Caco-2 (cell line): Measurements from ENCODE around the gene DGKE. TPM values are rescaled to one million over a fixed set of nuclear protein-coding genes. Genes with fewer than 3 reads are reported as not detected.

Source experiments
- BruUV-seq: library from RNA; stranded (reverse); fragments of 400-500 nt; replicated peaks from 2 replicates; lab custom pipeline; 2021; lab: Mats Ljungman, UMichigan
- CTCF ChIA-PET: fragments of 300-600 bp; sonication (Branson Sonifier 250); formaldehyde crosslinking; loops from one replicate; lab custom pipeline; 2022; ENCODE audit warnings: antibody characterized with exemption; lab: Charles Lee
- POLR2A ChIA-PET: fragments of 300-600 bp; sonication (Branson Sonifier 250); formaldehyde crosslinking; loops from one replicate; lab custom pipeline; 2022; ENCODE audit warnings: antibody characterized with exemption; lab: Charles Lee
- DNase-seq, 2 experiments: peaks; one replicate each; pipeline versions ENCODE4 v3.0.0 to v3.0.0-alpha.2; 2020 to 2022
- H3K27me3 ChIP-seq: replicated peaks from 2 replicates; pipeline ENCODE4 v1.6.0; 2011; ENCODE audit warnings: low read length; ENCODE audit not compliant: control insufficient read depth, insufficient read depth
- H3K36me3 ChIP-seq: 2 replicates; pipeline ENCODE4 v1.5.1; 2011; ENCODE audit warnings: low read length; ENCODE audit not compliant: control insufficient read depth, insufficient read depth
- H3K4me1 ChIP-seq: fragments of 250-450 bp; sonication (Bioruptor Pico); 2 replicates; pipeline ENCODE4 v1.5.1; 2020; ENCODE audit warnings: mild to moderate bottlenecking
- H3K4me3 ChIP-seq: 2 replicates; pipeline ENCODE4 v1.5.1; 2011; ENCODE audit warnings: low read depth, mild to moderate bottlenecking, control low read depth, low read length
- H3K9me3 ChIP-seq: fragments of 250-450 bp; sonication (Bioruptor Pico); 2 replicates; pipeline ENCODE4 v1.5.1; 2020; ENCODE audit warnings: mild to moderate bottlenecking, moderate library complexity
- H3K27ac Mint-ChIP-seq: one replicate; pipeline ENCODE4 v1.8.0; 2022; ENCODE audit warnings: mixed read lengths; ENCODE audit not compliant: unreplicated experiment
- H3K27me3 Mint-ChIP-seq: one replicate; pipeline ENCODE4 v1.8.0; 2022; ENCODE audit warnings: mixed read lengths; ENCODE audit not compliant: insufficient read depth, unreplicated experiment
- H3K36me3 Mint-ChIP-seq: one replicate; pipeline ENCODE4 v1.8.0; 2022; ENCODE audit warnings: mild to moderate bottlenecking, mixed read lengths; ENCODE audit not compliant: insufficient read depth, unreplicated experiment
- H3K4me1 Mint-ChIP-seq: one replicate; pipeline ENCODE4 v1.8.0; 2022; ENCODE audit warnings: low read depth, mixed read lengths; ENCODE audit not compliant: unreplicated experiment
- H3K4me3 Mint-ChIP-seq: one replicate; pipeline ENCODE4 v1.8.0; 2022; ENCODE audit warnings: mild to moderate bottlenecking, moderate library complexity, mixed read lengths; ENCODE audit not compliant: unreplicated experiment
- H3K9me3 Mint-ChIP-seq: one replicate; pipeline ENCODE4 v1.8.0; 2022; ENCODE audit warnings: mixed read lengths; ENCODE audit not compliant: unreplicated experiment
- intact Hi-C: fragments of 100-400 bp; cut with micrococcal nuclease; formaldehyde crosslinking; loops from one replicate; pipeline ENCODE4 v1.10.0; 2022; ENCODE audit not compliant: unreplicated experiment
- total RNA-seq: library from RNA; stranded (reverse); gene quantifications from 2 replicates; pipeline ENCODE4 v1.2.3, GENCODE V29; 2022
- TF ChIP-seq, protein P1 (sequence below), 2 experiments: fragments of 200-600 bp in 1 of 2; IDR thresholded peaks; 1 replicate in 1 of 2; 2 replicates in 1 of 2; pipeline versions ENCODE4 v1.5.1 to v1.8.0; 2011 to 2022; ENCODE audit warnings: antibody characterized with exemption in 1 of 2, control low read depth in 1 of 2, inconsistent platforms in 1 of 2, low read depth in 1 of 2, low read length in 1 of 2, mild to moderate bottlenecking in 1 of 2, moderate library complexity in 1 of 2; ENCODE audit not compliant: insufficient read depth in 1 of 2, severe bottlenecking in 1 of 2, unreplicated experiment in 1 of 2

The DGKE gene
- total RNA-seq, 1 experiment from 2014 or later, result 15.5 TPM

DNA sequence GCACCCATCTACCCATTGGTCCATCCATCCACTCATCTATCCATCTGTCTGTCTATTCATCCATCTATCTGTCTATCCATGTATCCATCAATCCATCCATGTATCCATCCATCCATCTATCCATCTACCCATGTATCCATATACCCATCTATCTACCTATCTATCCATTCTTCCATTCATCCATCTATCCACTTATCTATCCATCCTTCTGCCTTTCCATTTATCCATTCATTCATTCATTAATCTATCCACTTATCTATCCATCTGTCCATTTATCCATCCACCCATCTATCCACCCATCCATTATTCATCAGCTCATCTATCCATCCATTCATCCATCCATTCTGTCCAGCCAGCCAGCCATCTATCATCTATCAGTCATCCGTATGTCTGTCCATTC is 58.4 kb downstream of the DGKE start:
- CTCF ChIA-PET, result no interaction called here
- H3K36me3 ChIP-seq, result peaks cover 13% of the 10 kb centered on the region

DNA sequence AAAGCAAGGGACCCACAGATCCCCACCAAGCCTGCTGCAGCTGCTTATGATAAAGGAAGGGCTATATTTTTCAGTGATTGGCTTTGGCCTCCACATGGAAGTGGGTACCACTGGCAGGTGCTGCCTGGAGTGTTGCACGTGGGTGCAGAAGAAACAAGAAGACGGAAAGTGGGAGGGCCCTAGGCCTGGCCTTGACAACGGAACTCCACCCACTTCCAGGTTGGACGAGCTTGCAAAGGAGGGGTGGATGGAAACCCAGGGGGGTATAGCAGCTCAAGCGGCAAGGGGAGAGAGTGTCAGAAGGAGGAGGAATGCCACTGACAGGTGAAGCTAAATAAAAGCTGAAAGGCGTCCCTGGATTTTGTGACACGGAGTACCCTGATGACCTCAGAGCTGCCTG is 59.6 kb downstream of the DGKE start:
- Mint-ChIP-seq H3K9me3 (peaks cover 16% of the 10 kb centered on the region), H3K4me1 (peaks cover 7% of the 10 kb centered on the region), H3K36me3 (peaks cover 56% of the 10 kb centered on the region), H3K27ac (no peak overlapping the region), H3K27me3 (no peaks in the 10 kb centered on the region), H3K4me3 (no peak overlapping the region)
- CTCF ChIA-PET, result no interaction called here
- peaks cover 10% of the 10 kb centered on the region for H3K4me1 ChIP-seq
- DNase-seq, result peak in 1 of 2 experiments; percentile 30
- BruUV-seq, result no TSS peak
- H3K4me3 ChIP-seq, result no peak overlapping the region
- POLR2A ChIA-PET, result no interaction called here
- peaks cover 12% of the 10 kb centered on the region for H3K36me3 ChIP-seq
- H3K27me3 ChIP-seq, result no peaks in the 10 kb centered on the region
- intact Hi-C loops, result no loop called here
- H3K9me3 ChIP-seq, result no peaks in the 10 kb centered on the region; the same call in 1 of the 2 replicates
- TF ChIP-seq, protein P1, sequence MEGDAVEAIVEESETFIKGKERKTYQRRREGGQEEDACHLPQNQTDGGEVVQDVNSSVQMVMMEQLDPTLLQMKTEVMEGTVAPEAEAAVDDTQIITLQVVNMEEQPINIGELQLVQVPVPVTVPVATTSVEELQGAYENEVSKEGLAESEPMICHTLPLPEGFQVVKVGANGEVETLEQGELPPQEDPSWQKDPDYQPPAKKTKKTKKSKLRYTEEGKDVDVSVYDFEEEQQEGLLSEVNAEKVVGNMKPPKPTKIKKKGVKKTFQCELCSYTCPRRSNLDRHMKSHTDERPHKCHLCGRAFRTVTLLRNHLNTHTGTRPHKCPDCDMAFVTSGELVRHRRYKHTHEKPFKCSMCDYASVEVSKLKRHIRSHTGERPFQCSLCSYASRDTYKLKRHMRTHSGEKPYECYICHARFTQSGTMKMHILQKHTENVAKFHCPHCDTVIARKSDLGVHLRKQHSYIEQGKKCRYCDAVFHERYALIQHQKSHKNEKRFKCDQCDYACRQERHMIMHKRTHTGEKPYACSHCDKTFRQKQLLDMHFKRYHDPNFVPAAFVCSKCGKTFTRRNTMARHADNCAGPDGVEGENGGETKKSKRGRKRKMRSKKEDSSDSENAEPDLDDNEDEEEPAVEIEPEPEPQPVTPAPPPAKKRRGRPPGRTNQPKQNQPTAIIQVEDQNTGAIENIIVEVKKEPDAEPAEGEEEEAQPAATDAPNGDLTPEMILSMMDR (IDR thresholded peaks at IDR 0.05; ENCODE audit: insufficient read depth in 1 of 2, low read depth in 1 of 2, low read length in 1 of 2, severe bottlenecking in 1 of 2, unreplicated experiment in 1 of 2), result no peak

More for the DNA sequence above, 58.4 kb downstream of the DGKE start:
- H3K9me3 Mint-ChIP-seq, result peaks cover 22% of the 10 kb centered on the region
- H3K4me1 ChIP-seq, result peaks cover 9% of the 10 kb centered on the region
- intact Hi-C loops, result no loop called here
- H3K27me3 ChIP-seq, result no peaks in the 10 kb centered on the region
- H3K9me3 ChIP-seq, result no peaks in the 10 kb centered on the region; the same call in 1 of the 2 replicates
- POLR2A ChIA-PET, result no interaction called here
- TF ChIP-seq, protein P1 (IDR thresholded peaks at IDR 0.05; ENCODE audit: insufficient read depth in 1 of 2, low read depth in 1 of 2, low read length in 1 of 2, severe bottlenecking in 1 of 2, unreplicated experiment in 1 of 2), result no peak
- H3K36me3 Mint-ChIP-seq, result peaks cover 52% of the 10 kb centered on the region
- no peaks in the 10 kb centered on the region for H3K27me3 Mint-ChIP-seq
- peaks cover 2% of the 10 kb centered on the region for H3K4me1 Mint-ChIP-seq
- no peak for DNase-seq
- BruUV-seq, result no TSS peak
- H3K4me3 ChIP-seq, result no peak overlapping the region
- H3K27ac Mint-ChIP-seq, result no peak overlapping the region
- H3K4me3 Mint-ChIP-seq, result no peak overlapping the region

DNA sequence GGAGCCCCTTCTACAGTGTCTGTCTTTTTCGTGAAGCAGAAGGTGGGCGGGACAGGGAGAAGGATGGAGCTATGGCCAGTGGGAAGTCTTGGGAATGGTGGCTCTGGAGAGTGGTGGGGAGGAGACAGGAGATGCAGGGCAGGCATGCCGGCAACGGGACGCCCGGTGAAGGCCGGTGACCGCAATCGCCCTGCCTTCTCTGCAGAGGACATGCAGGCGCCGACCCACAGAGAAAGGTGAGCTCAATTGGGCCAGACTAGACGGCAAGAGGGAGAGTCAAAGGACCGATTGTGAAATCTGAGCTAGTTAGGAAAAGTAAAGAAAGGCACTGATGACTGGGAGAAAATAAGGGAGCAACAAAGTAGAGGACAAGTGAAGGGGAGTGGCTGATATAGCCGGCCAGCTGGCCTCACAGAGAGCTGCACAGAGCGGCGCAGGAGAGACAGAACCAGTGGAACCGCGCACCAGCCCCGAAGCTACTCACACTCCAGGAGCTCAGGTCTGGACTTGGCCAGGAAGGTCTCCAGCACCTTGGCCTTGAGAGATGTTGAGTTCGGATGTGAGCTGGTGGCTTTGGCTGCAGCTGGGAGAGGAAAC is 61.0 kb downstream of the DGKE start:
- peak in 1 of 2 experiments; percentile 28 for DNase-seq
- peak overlapping the region; percentile 4 for H3K27ac Mint-ChIP-seq
- H3K4me3 Mint-ChIP-seq, result no peak overlapping the region
- ChIA-PET POLR2A (no interaction called here), CTCF (no interaction called here)
- peaks cover 60% of the 10 kb centered on the region for H3K36me3 Mint-ChIP-seq
- Histone ChIP-seq H3K36me3 (peaks cover 12% of the 10 kb centered on the region), H3K4me3 (no peak overlapping the region), H3K9me3 (no peaks in the 10 kb centered on the region), H3K4me1 (peaks cover 10% of the 10 kb centered on the region), H3K27me3 (no peaks in the 10 kb centered on the region)
- BruUV-seq, result no TSS peak
- peaks cover 7% of the 10 kb centered on the region for H3K4me1 Mint-ChIP-seq
- TF ChIP-seq, protein P1 (IDR thresholded peaks at IDR 0.05; ENCODE audit: insufficient read depth in 1 of 2, low read depth in 1 of 2, low read length in 1 of 2, severe bottlenecking in 1 of 2, unreplicated experiment in 1 of 2), result no peak
- intact Hi-C loops, result no loop called here
- H3K27me3 Mint-ChIP-seq, result no peaks in the 10 kb centered on the region
- peaks cover 11% of the 10 kb centered on the region for H3K9me3 Mint-ChIP-seq
